ENCODE results near the gene SEMA5B.

DNA sequence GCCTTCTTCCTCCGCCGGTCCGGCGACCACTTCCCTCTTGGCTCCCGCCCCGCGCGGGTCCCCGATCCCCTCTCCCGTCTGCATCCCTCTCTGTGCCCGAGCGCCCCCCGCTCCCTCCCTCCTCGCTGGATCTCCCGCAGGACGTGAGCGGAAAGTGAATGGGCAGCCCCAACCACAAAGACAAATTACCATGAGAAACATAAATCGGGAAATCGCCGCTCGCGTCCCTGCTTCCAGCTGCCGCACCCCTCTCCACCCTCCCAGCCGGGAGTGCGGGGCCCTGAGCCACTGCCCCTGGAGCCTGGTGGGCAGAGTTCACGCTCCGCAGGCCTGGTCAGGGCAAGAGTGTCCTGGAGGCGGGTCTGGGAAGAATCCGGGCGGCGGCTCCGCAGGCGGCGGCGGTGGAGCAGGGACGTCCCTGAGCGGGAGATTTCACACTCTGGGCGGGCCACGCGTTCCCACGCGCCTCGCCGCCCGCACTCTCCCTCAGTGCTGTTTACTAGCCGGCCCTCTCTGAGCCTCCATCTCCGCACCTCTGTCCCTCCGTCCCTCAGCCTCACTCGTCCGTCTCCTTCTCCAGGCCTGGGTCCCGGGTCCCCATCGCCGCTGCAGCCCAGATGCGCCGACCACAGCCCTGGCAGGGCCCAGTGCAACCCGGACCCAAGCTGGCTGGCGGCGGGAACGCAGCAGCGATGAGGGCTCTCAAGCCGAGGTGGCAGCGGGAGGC lies 835 bp downstream of the SEMA5B start:
- TF ChIP-seq POLR2A (IDR thresholded peaks at IDR 0.05; ENCODE audit: low read length) (no peak), GATA1 (IDR thresholded peaks at IDR 0.05; ENCODE audit: low read depth, low read length) (no peak)

Data from erythroblast (primary cell).